Liver (tissue), 9 donors: ENCODE results near the gene NUDT8. TPM values are rescaled to one million over a fixed set of nuclear protein-coding genes. Genes with fewer than 3 reads are reported as not detected.

Source experiments
- DNase-seq: peaks from one replicate; pipeline ENCODE4 v3.0.0-alpha.2; 2017; ENCODE audit warnings: low spot score
- H3K27ac ChIP-seq, 2 donors: one replicate each; pipeline ENCODE4 v1.7.0; 2013; ENCODE audit warnings: inconsistent platforms in 2 of 2, low read length in 2 of 2, control low read depth in 1 of 2, low read depth in 1 of 2, mild to moderate bottlenecking in 1 of 2
- H3K27me3 ChIP-seq, 4 donors: one replicate each; pipeline versions ENCODE4 v1.6.1 to v1.7.0; 2013; ENCODE audit warnings: low read length in 3 of 4, inconsistent platforms in 1 of 4, mild to moderate bottlenecking in 1 of 4, moderate library complexity in 1 of 4; ENCODE audit not compliant: control insufficient read depth in 4 of 4, insufficient read depth in 4 of 4
- H3K36me3 ChIP-seq, 4 donors: one replicate each; pipeline versions ENCODE4 v1.6.1 to v1.7.0; 2013; ENCODE audit warnings: low read length in 3 of 4, mild to moderate bottlenecking in 3 of 4, low read depth in 1 of 4, moderate library complexity in 1 of 4; ENCODE audit not compliant: control insufficient read depth in 4 of 4, insufficient read depth in 3 of 4
- H3K4me1 ChIP-seq, 4 donors: one replicate each; pipeline versions ENCODE4 v1.6.1 to v1.7.0; 2013; ENCODE audit warnings: low read length in 3 of 4, mild to moderate bottlenecking in 3 of 4, moderate library complexity in 1 of 4; ENCODE audit not compliant: control insufficient read depth in 4 of 4, insufficient read depth in 4 of 4
- H3K4me3 ChIP-seq, 3 donors: one replicate each; pipeline versions ENCODE4 v1.6.1 to v1.7.0; 2013; ENCODE audit warnings: low read length in 3 of 3, control low read depth in 1 of 3, low read depth in 1 of 3, mild to moderate bottlenecking in 1 of 3
- H3K9ac ChIP-seq, 2 donors: one replicate each; pipeline ENCODE4 v1.7.0; 2013; ENCODE audit warnings: low read length in 2 of 2, mild to moderate bottlenecking in 2 of 2, moderate library complexity in 2 of 2, control low read depth in 1 of 2, low read depth in 1 of 2
- H3K9me3 ChIP-seq, 4 donors: one replicate each; pipeline versions ENCODE4 v1.6.1 to v1.7.0; 2013; ENCODE audit warnings: low read length in 3 of 4; ENCODE audit not compliant: control insufficient read depth in 4 of 4
- ATF3 ChIP-seq: IDR thresholded peaks from 2 replicates; pipeline ENCODE4 v1.6.1; 2016; ENCODE audit warnings: antibody characterized with exemption
- CTCF ChIP-seq: fragments of 150-350 bp; IDR thresholded peaks from 2 replicates; pipeline ENCODE4 v1.5.1; 2017; ENCODE audit warnings: improper control_type of control experiment, low read depth, low read length; ENCODE audit not compliant: missing input control
- EGR1 ChIP-seq, 2 donors: IDR thresholded peaks; 2 replicates each; pipeline ENCODE4 v1.6.1; 2016 to 2018; ENCODE audit warnings: antibody characterized with exemption in 2 of 2, low read depth in 2 of 2
- FOXA1 ChIP-seq: IDR thresholded peaks from 2 replicates; pipeline ENCODE4 v1.6.1; 2016; ENCODE audit warnings: antibody characterized with exemption
- FOXA2 ChIP-seq: IDR thresholded peaks from 2 replicates; pipeline ENCODE4 v1.6.1; 2016; ENCODE audit warnings: antibody characterized with exemption
- GABPA ChIP-seq, 2 donors: IDR thresholded peaks in 1 of 2; conservative IDR thresholded peaks in 1 of 2; 2 replicates each; pipeline ENCODE4 v1.6.1; 2016; ENCODE audit warnings: antibody characterized with exemption in 2 of 2, mild to moderate bottlenecking in 1 of 2, moderate library complexity in 1 of 2
- HNF4A ChIP-seq, 2 donors: conservative IDR thresholded peaks; 2 replicates each; pipeline ENCODE4 v1.6.1; 2016; ENCODE audit warnings: antibody characterized with exemption in 2 of 2, mild to moderate bottlenecking in 2 of 2
- HNF4G ChIP-seq: IDR thresholded peaks from 2 replicates; pipeline ENCODE4 v1.6.1; 2016; ENCODE audit warnings: antibody characterized with exemption
- JUND ChIP-seq, 2 donors: IDR thresholded peaks; 2 replicates each; pipeline ENCODE4 v1.6.1; 2016; ENCODE audit warnings: antibody characterized with exemption in 2 of 2
- MAX ChIP-seq: IDR thresholded peaks from 2 replicates; pipeline ENCODE4 v1.6.1; 2016; ENCODE audit warnings: antibody characterized with exemption
- NR2F2 ChIP-seq: IDR thresholded peaks from 2 replicates; pipeline ENCODE4 v1.6.1; 2016; ENCODE audit warnings: antibody characterized with exemption
- RAD21 ChIP-seq, 2 donors: IDR thresholded peaks; 2 replicates each; pipeline ENCODE4 v1.6.1; 2016; ENCODE audit warnings: antibody characterized with exemption in 2 of 2, mild to moderate bottlenecking in 2 of 2
- REST ChIP-seq: IDR thresholded peaks from 2 replicates; pipeline ENCODE4 v1.6.1; 2016; ENCODE audit warnings: antibody characterized with exemption, mild to moderate bottlenecking
- RXRA ChIP-seq, 2 donors: IDR thresholded peaks; 2 replicates each; pipeline ENCODE4 v1.6.1; 2017 to 2018; ENCODE audit warnings: antibody characterized with exemption in 2 of 2, mild to moderate bottlenecking in 1 of 2
- SP1 ChIP-seq: IDR thresholded peaks from 2 replicates; pipeline ENCODE4 v1.6.1; 2018; ENCODE audit warnings: antibody characterized with exemption, mild to moderate bottlenecking
- TAF1 ChIP-seq: conservative IDR thresholded peaks from 2 replicates; pipeline ENCODE4 v1.6.1; 2016; ENCODE audit warnings: antibody characterized with exemption, mild to moderate bottlenecking
- YY1 ChIP-seq: IDR thresholded peaks from 2 replicates; pipeline ENCODE4 v1.6.1; 2016; ENCODE audit warnings: antibody characterized with exemption, mild to moderate bottlenecking
- ZBTB33 ChIP-seq: IDR thresholded peaks from 2 replicates; pipeline ENCODE4 v1.6.1; 2016; ENCODE audit warnings: antibody characterized with exemption
- WGBS: extraction: QIAGEN DNeasy Blood & Tissue Kit; methylation state at CpG from one replicate; pipeline ENCODE4 v1.1.7; 2013; 5-methylcytosine and 5-hydroxymethylcytosine counted together
- polyA plus RNA-seq, 2 donors: library from polyadenylated mRNA; stranded (reverse) in 1 of 2; unstranded in 1 of 2; fragments of 200-250 nt in 1 of 2; fragments of >200 nt in 1 of 2; fragmentation: Nextera tagmentation in 1 of 2; extraction: Ambion mirVana in 1 of 2; gene quantifications; one replicate each; pipeline versions ENCODE4 v1.2.1 to v1.2.3, GENCODE V29; 2013 to 2015
- total RNA-seq, 2 donors: library from RNA; depleted of rRNA; stranded (reverse); fragments of >200 nt; gene quantifications; one replicate each; pipeline ENCODE4 v1.2.3, GENCODE V29; 2014
- donor health status: healthy.
- donor health status: healthy.
- donor health status: healthy.
- donor health status: healthy.
- donor health status: healthy.

Gene NUDT8
- total and polyA plus RNA-seq, 4 donors, result 19.5 to 66.9 (median 24.4) TPM

GRCh38 chr11:67627812-67628624, 1.7 kb downstream of the NUDT8 start:
- Histone ChIP-seq H3K27ac (no peak overlapping the region), H3K36me3 (peaks cover 0 to 5% (median 2%) of the 10 kb centered on the region in 4 donors), H3K9ac (no peak overlapping the region), H3K4me3 (no peak overlapping the region), H3K9me3 (no peaks in the 10 kb centered on the region), H3K27me3 (no peaks in the 10 kb centered on the region), H3K4me1 (peaks cover 13 to 42% (median 35%) of the 10 kb centered on the region in 4 donors)
- TF ChIP-seq ATF3, result no peak
- TF ChIP-seq SP1, result no peak
- no peak for TF ChIP-seq NR2F2
- no peak for TF ChIP-seq REST
- WGBS, result 92% methylated on average over 15 of the region's 15 CpGs
- DNase-seq, result no peak

- Histone ChIP-seq H3K4me1 (peaks cover 13 to 36% (median 30%) of the 10 kb centered on the region in 4 donors), H3K9me3 (no peaks in the 10 kb centered on the region), H3K27me3 (no peaks in the 10 kb centered on the region), H3K4me3 (no peak overlapping the region), H3K9ac (no peak overlapping the region), H3K36me3 (peaks cover 0 to 5% (median 2%) of the 10 kb centered on the region in 4 donors), H3K27ac (no peak overlapping the region)
- no peak for DNase-seq
- TF ChIP-seq CTCF (no peak), SP1 (no peak), HNF4G (no peak), FOXA2 (no peak), ZBTB33 (no peak), HNF4A (conservative IDR thresholded peaks at IDR 0.05) (no peak), MAX (no peak), RXRA (IDR thresholded peaks at IDR 0.05) (no peak), REST (no peak), YY1 (no peak), NR2F2 (no peak), GABPA (IDR thresholded peaks at IDR 0.05 in 1 of 2, conservative IDR thresholded peaks at IDR 0.05 in 1 of 2) (no peak), RAD21 (IDR thresholded peaks at IDR 0.05) (no peak), JUND (IDR thresholded peaks at IDR 0.05) (no peak), ATF3 (no peak), TAF1 (no peak), FOXA1 (no peak), EGR1 (IDR thresholded peaks at IDR 0.05; ENCODE audit: low read depth in 2 of 2) (no peak)
- 94% methylated on average over 6 of the region's 6 CpGs for WGBS
Measured at GRCh38 chr11:67627441-67627811, 2.3 kb downstream of the NUDT8 start.
